AG10803 (cell line): ENCODE measurements around the gene MTCH2.

Source experiments
- DNase-seq: peaks from one replicate; pipeline ENCODE4 v3.0.0; 2010; ENCODE audit warnings: low read depth
- H3K4me3 ChIP-seq: 2 replicates; pipeline ENCODE4 v1.5.1; 2011; ENCODE audit warnings: mild to moderate bottlenecking, low read length, control low read depth
- CTCF ChIP-seq: conservative IDR thresholded peaks from 2 replicates; pipeline ENCODE4 v1.5.1; 2011; ENCODE audit warnings: mild to moderate bottlenecking, low read length, control low read depth, inconsistent platforms

Gene MTCH2

GRCh38 chr11:47571895-47572294 is 70.5 kb downstream of the MTCH2 start:
- TF ChIP-seq CTCF: no peak
- peak; percentile 62 for DNase-seq
- no peak overlapping the region for H3K4me3 ChIP-seq

- no peak for DNase-seq
- H3K4me3 ChIP-seq: no peak overlapping the region
- no peak for TF ChIP-seq CTCF
Observed at GRCh38 chr11:47571357-47571729, 71.0 kb downstream of the MTCH2 start.

- H3K4me3 ChIP-seq: no peak overlapping the region
- no peak for DNase-seq
- TF ChIP-seq CTCF: no peak
Observed at GRCh38 chr11:47570651-47571356, 71.6 kb downstream of the MTCH2 start.

- no peak for DNase-seq
- no peak for TF ChIP-seq CTCF
- H3K4me3 ChIP-seq: no peak overlapping the region
Observed at GRCh38 chr11:47569646-47570045, 72.7 kb downstream of the MTCH2 start.
